Neural cell (in vitro differentiated cells): Measurements from ENCODE around the gene APOL5.

Experiments used
- CTCF ChIP-seq: fragments of 450-650 bp; IDR thresholded peaks from 2 replicates; pipeline ENCODE4 v1.5.1; 2014; ENCODE audit warnings: antibody characterized with exemption, mild to moderate bottlenecking, moderate library complexity; ENCODE audit not compliant: poor library complexity, severe bottlenecking
- EP300 ChIP-seq: fragments of 450-650 bp; conservative IDR thresholded peaks from 2 replicates; pipeline ENCODE4 v1.6.1; 2014; ENCODE audit warnings: antibody characterized with exemption, mild to moderate bottlenecking, moderate library complexity; ENCODE audit not compliant: poor library complexity, severe bottlenecking
- EZH2 ChIP-seq: fragments of 200-600, 300-800 bp; shearing (Covaris generic), sonication (generic); IDR thresholded peaks from 2 replicates; pipeline ENCODE4 v1.6.1; 2014; ENCODE audit warnings: antibody characterized with exemption, low read length, borderline replicate concordance, mild to moderate bottlenecking; ENCODE audit not compliant: insufficient read depth, poor library complexity, severe bottlenecking
- POLR2AphosphoS5 ChIP-seq: IDR thresholded peaks from 2 replicates; pipeline ENCODE4 v1.6.1; 2012
- RAD21 ChIP-seq: fragments of 450-650 bp; conservative IDR thresholded peaks from 2 replicates; pipeline ENCODE4 v1.6.1; 2014; ENCODE audit warnings: antibody characterized with exemption, mild to moderate bottlenecking, moderate library complexity
- SMC3 ChIP-seq: fragments of 450-650 bp; conservative IDR thresholded peaks from 2 replicates; pipeline ENCODE4 v1.6.1; 2014; ENCODE audit warnings: antibody characterized with exemption, mild to moderate bottlenecking, moderate library complexity; ENCODE audit not compliant: poor library complexity

GRCh38 chr22:35719212-35719875 lies 1.7 kb downstream of the APOL5 start:
- TF ChIP-seq CTCF: no peak
- no peak for TF ChIP-seq POLR2AphosphoS5
- no peak for TF ChIP-seq RAD21
- no peak for TF ChIP-seq EZH2
- TF ChIP-seq EP300: no peak
- no peak for TF ChIP-seq SMC3
